ENCODE data around the gene TMEM179B. TPM values are rescaled to one million over a fixed set of nuclear protein-coding genes. Genes with fewer than 3 reads are reported as not detected.
A peak's percentile ranks its signal among the peaks of the same experiment; 100 is the strongest.

Gene TMEM179B
- total and polyA plus RNA-seq, 9 of the 15 experiments (the other 6 are each of a cell fraction or from before 2014, with no cell fraction given), result 27.7 to 105 (median 37.0) TPM

DNA sequence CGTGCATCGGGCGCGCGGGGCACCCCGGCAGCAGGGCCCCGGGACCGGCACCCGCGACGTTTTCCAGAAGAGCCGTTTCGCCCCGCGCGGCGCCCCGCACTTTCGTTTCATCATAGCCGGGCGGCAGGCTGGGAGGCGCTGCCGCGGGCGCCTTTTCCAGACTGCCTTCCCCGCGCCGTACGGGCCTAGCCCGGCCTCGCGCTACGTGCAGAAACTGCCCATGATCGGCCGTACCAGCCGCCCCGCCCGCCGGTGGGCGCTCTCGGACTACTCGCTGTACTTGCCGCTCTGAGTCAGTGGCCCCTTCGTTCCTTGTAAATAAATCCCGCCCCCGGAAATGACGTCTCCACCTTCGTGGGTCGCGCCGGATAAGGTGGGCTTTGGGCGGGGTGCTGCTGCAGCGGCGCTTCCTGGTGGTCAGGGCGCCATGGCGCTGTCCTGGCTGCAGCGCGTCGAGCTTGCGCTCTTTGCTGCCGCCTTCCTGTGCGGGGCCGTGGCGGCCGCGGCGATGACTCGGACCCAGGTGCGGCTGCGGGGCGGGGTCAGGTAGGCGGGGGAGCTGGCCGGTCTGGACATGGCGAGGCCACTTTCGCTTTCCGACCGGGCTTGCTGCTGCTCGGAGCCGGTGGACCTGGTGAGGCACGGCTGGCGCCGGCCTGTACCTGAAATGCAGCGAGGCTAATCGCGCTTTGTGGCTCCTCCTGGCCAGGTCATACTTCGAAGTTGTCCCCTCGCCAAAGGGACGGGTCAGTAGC, at the start of gene TMEM179B (continued):
- TF ChIP-seq CHD2 (IDR thresholded peaks at IDR 0.05; ENCODE audit: low read depth, low read length) (peak; percentile 3; the same call in 1 of the 2 replicates), POLR3G (IDR thresholded peaks at IDR 0.05; ENCODE audit: extremely low read depth, insufficient read length, insufficient replicate concordance) (no peak), MCM7 (IDR thresholded peaks at IDR 0.05) (no peak), DPF2 (IDR thresholded peaks at IDR 0.05) (no peak; the same call in 1 of the 2 replicates), SREBF1 (IDR thresholded peaks at IDR 0.05; ENCODE audit: borderline replicate concordance, low read depth, low read length) (no peak), PYGO2 (tag; IDR thresholded peaks at IDR 0.05) (no peak), ZNF263 (CRISPR knock-in tag; IDR thresholded peaks at IDR 0.05; ENCODE audit: borderline replicate concordance) (peak; percentile 32; the same call in 1 of the 2 replicates), ZFPM2 (CRISPR knock-in tag; IDR thresholded peaks at IDR 0.05) (no peak), LEF1 (IDR thresholded peaks at IDR 0.05) (no peak), RFX1 (IDR thresholded peaks at IDR 0.05) (no peak), GABPB2 (CRISPR knock-in tag; conservative IDR thresholded peaks at IDR 0.05) (no peak), PRPF4 (IDR thresholded peaks at IDR 0.05; ENCODE audit: insufficient read depth, low read depth, low read length, poor library complexity, severe bottlenecking) (peak; percentile 29), ZNF24 (IDR thresholded peaks at IDR 0.05) (no peak), CREBBP (IDR thresholded peaks at IDR 0.05; ENCODE audit: low read depth, low read length) (no peak), SAFB (IDR thresholded peaks at IDR 0.05; ENCODE audit: borderline replicate concordance, low read depth, low read length) (peak; percentile 30; the same call in 1 of the 2 replicates), RHOXF2B (CRISPR knock-in tag; conservative IDR thresholded peaks at IDR 0.05) (no peak; the same call in 1 of the 2 replicates), ZNF75A (CRISPR knock-in tag; IDR thresholded peaks at IDR 0.05) (no peak)
- TF ChIP-seq, protein P1, sequence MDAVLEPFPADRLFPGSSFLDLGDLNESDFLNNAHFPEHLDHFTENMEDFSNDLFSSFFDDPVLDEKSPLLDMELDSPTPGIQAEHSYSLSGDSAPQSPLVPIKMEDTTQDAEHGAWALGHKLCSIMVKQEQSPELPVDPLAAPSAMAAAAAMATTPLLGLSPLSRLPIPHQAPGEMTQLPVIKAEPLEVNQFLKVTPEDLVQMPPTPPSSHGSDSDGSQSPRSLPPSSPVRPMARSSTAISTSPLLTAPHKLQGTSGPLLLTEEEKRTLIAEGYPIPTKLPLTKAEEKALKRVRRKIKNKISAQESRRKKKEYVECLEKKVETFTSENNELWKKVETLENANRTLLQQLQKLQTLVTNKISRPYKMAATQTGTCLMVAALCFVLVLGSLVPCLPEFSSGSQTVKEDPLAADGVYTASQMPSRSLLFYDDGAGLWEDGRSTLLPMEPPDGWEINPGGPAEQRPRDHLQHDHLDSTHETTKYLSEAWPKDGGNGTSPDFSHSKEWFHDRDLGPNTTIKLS (IDR thresholded peaks at IDR 0.05; ENCODE audit: borderline replicate concordance, low read depth), result peak; percentile 58; the same call in 1 of the 2 replicates
- TF ChIP-seq, protein P2, sequence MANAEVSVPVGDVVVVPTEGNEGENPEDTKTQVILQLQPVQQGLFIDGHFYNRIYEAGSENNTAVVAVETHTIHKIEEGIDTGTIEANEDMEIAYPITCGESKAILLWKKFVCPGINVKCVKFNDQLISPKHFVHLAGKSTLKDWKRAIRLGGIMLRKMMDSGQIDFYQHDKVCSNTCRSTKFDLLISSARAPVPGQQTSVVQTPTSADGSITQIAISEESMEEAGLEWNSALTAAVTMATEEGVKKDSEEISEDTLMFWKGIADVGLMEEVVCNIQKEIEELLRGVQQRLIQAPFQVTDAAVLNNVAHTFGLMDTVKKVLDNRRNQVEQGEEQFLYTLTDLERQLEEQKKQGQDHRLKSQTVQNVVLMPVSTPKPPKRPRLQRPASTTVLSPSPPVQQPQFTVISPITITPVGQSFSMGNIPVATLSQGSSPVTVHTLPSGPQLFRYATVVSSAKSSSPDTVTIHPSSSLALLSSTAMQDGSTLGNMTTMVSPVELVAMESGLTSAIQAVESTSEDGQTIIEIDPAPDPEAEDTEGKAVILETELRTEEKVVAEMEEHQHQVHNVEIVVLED (CRISPR knock-in tag; IDR thresholded peaks at IDR 0.05), result no peak; the same call in 1 of the 2 replicates
- TF ChIP-seq, protein P3, sequence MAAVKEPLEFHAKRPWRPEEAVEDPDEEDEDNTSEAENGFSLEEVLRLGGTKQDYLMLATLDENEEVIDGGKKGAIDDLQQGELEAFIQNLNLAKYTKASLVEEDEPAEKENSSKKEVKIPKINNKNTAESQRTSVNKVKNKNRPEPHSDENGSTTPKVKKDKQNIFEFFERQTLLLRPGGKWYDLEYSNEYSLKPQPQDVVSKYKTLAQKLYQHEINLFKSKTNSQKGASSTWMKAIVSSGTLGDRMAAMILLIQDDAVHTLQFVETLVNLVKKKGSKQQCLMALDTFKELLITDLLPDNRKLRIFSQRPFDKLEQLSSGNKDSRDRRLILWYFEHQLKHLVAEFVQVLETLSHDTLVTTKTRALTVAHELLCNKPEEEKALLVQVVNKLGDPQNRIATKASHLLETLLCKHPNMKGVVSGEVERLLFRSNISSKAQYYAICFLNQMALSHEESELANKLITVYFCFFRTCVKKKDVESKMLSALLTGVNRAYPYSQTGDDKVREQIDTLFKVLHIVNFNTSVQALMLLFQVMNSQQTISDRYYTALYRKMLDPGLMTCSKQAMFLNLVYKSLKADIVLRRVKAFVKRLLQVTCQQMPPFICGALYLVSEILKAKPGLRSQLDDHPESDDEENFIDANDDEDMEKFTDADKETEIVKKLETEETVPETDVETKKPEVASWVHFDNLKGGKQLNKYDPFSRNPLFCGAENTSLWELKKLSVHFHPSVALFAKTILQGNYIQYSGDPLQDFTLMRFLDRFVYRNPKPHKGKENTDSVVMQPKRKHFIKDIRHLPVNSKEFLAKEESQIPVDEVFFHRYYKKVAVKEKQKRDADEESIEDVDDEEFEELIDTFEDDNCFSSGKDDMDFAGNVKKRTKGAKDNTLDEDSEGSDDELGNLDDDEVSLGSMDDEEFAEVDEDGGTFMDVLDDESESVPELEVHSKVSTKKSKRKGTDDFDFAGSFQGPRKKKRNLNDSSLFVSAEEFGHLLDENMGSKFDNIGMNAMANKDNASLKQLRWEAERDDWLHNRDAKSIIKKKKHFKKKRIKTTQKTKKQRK (IDR thresholded peaks at IDR 0.05; ENCODE audit: borderline replicate concordance, low read depth, low read length), result 0 out of 2 replicates have a peak, but pooled peaks have one; percentile 9
- TF ChIP-seq, protein P4, sequence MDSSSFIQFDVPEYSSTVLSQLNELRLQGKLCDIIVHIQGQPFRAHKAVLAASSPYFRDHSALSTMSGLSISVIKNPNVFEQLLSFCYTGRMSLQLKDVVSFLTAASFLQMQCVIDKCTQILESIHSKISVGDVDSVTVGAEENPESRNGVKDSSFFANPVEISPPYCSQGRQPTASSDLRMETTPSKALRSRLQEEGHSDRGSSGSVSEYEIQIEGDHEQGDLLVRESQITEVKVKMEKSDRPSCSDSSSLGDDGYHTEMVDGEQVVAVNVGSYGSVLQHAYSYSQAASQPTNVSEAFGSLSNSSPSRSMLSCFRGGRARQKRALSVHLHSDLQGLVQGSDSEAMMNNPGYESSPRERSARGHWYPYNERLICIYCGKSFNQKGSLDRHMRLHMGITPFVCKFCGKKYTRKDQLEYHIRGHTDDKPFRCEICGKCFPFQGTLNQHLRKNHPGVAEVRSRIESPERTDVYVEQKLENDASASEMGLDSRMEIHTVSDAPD (CRISPR knock-in tag; IDR thresholded peaks at IDR 0.05), result no peak
